ENCODE data around the gene PHLDB1. TPM values are rescaled to one million over a fixed set of nuclear protein-coding genes. Genes with fewer than 3 reads are reported as not detected.

Gene PHLDB1
- total RNA-seq, 1 donor from 2014 or later, result 165 TPM

DNA sequence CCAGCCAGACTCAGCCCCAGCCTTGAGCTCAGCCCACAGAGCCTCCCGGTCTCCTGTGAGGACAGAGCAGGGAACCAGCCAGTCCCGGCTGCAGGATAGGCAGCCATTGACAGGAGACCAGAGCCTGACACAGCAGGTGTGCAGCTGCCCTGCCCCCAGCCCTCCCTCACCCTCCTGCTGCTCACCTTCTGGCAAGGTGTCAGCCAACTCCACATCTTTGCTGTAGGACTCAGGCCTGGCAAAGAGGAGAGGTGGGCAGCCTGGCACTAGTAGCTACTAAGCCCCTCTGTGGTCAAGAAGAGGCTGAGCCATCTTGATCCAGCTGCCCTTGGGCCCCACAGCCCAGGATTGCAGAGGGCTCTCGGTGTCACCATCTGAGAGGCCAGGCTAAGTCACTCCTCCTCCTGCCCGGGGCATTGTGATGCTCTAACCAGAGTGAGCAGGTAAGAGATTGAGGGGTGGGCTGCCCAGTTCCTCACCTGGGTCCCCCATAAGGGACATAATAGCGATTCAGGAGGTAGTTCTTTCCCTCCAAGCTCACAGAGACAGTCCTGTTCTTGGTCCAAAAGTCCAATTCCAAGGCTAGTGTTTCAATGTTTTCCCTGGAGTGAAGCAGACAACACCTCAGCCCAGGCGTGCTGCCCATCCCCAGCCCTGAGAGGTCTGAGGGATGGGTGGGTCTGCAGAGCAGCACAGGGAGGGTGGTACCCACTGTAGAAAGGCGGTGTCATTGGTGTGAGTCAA is 53.4 kb downstream of the PHLDB1 start:
- TF ChIP-seq, protein P1, sequence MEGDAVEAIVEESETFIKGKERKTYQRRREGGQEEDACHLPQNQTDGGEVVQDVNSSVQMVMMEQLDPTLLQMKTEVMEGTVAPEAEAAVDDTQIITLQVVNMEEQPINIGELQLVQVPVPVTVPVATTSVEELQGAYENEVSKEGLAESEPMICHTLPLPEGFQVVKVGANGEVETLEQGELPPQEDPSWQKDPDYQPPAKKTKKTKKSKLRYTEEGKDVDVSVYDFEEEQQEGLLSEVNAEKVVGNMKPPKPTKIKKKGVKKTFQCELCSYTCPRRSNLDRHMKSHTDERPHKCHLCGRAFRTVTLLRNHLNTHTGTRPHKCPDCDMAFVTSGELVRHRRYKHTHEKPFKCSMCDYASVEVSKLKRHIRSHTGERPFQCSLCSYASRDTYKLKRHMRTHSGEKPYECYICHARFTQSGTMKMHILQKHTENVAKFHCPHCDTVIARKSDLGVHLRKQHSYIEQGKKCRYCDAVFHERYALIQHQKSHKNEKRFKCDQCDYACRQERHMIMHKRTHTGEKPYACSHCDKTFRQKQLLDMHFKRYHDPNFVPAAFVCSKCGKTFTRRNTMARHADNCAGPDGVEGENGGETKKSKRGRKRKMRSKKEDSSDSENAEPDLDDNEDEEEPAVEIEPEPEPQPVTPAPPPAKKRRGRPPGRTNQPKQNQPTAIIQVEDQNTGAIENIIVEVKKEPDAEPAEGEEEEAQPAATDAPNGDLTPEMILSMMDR (IDR thresholded peaks at IDR 0.05), result no peak
- Mint-ChIP-seq H3K27ac (ENCODE audit: unreplicated experiment) (no peak overlapping the region), H3K9me3 (ENCODE audit: unreplicated experiment) (no peaks in the 10 kb centered on the region), H3K36me3 (ENCODE audit: unreplicated experiment) (peaks cover 15% of the 10 kb centered on the region), H3K27me3 (ENCODE audit: unreplicated experiment) (no peaks in the 10 kb centered on the region), H3K4me3 (ENCODE audit: unreplicated experiment) (no peak overlapping the region), H3K4me1 (ENCODE audit: unreplicated experiment) (peaks cover 24% of the 10 kb centered on the region)
- DNase-seq (ENCODE audit: extremely low spot score, unreplicated experiment), result no peak

DNA sequence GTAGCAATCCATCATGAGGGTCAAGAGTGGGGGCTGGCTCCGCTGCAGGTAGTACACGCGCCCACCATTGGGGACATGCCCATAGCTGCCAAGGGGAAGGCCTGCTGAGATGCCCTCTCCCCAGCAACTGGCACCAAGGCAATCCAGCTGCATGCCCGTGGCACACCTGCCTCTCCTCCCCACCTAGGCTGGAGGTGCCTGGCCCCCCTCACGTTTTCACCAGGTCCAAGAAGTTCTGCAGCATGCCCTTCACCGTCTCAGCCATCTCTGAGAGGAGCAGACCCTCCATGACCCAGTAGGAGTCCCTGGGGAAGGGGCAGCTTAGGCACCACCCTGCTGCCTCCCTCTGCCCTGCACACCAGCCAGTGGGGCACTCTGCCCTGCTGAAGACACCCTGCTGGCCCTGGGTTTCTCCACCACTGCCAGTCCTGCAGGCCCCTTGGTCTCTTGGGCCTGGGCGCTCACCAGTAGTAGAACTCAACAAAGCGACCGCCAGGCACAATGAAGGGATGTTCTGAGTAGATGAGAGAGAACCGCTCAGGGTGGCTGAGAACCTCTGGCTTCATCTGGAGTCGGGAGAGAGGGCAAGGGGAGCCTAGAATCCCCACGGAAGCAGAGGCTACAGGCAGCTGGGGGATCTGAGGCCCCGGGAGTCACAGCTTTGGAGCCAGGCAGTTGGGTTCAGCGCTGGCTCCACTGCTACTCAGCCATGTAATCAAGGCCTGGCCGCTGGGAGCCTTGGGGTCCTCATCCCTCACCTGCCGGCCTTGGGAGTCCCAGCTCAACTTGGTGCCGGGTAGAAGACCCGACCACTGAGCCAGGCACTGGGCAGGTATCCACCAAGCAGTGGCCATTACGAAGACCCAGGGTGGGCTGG is 54.2 kb downstream of the PHLDB1 start:
- Mint-ChIP-seq H3K36me3 (ENCODE audit: unreplicated experiment) (peaks cover 9% of the 10 kb centered on the region), H3K27me3 (ENCODE audit: unreplicated experiment) (no peaks in the 10 kb centered on the region), H3K27ac (ENCODE audit: unreplicated experiment) (no peak overlapping the region), H3K4me1 (ENCODE audit: unreplicated experiment) (peaks cover 24% of the 10 kb centered on the region), H3K9me3 (ENCODE audit: unreplicated experiment) (no peaks in the 10 kb centered on the region), H3K4me3 (ENCODE audit: unreplicated experiment) (no peak overlapping the region)
- no peak for DNase-seq (ENCODE audit: extremely low spot score, unreplicated experiment)
- TF ChIP-seq, protein P1 (IDR thresholded peaks at IDR 0.05), result no peak

DNA sequence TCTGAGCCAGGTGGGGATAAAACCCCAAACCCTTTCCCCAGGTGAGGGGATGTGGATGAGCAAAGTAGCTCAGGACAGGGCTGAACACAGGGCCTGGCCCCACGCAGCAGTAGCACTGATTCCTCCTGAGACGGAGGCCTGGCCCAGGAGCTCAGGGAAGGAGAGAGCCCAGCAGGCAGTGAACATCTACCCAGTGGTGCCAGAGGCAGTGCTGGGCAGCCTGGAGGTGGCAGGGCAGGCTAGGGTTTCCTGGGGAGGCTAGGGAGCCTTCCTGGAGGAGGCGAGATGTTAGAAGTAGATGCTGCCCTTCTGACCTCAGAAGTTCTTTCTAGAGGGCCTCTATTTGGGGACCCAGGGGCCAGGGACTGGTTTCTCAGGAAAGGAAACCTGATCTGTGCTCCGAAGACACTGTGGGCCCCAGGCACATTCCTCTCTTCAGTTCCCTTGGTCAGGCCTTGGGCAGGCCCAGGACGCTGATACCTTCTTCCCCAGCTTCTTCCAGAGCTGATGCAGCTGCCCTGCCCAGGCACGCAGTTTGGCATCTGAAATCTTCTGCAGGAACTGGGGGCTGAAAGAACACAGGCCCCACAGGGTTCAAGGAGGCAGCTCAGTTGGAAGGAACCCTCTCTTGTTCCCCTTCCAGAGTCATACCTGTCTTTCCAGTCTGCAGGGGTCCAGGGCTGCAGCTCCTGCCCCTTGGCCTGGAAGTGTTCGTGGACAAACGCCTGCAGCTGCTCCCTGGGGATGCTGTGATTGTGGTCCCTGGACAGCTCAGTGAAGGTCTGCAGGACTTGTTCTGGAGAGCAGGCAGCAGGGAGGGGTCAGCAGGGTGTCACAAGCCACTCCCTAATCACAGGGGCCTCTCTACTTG is 55.2 kb downstream of the PHLDB1 start:
- no peak overlapping the region for H3K27ac Mint-ChIP-seq (ENCODE audit: unreplicated experiment)
- no peaks in the 10 kb centered on the region for H3K9me3 Mint-ChIP-seq (ENCODE audit: unreplicated experiment)
- no peak for DNase-seq (ENCODE audit: extremely low spot score, unreplicated experiment)
- TF ChIP-seq, protein P1 (IDR thresholded peaks at IDR 0.05), result no peak
- no peak overlapping the region for H3K4me3 Mint-ChIP-seq (ENCODE audit: unreplicated experiment)
- no peaks in the 10 kb centered on the region for H3K36me3 Mint-ChIP-seq (ENCODE audit: unreplicated experiment)
- H3K4me1 Mint-ChIP-seq (ENCODE audit: unreplicated experiment), result peaks cover 19% of the 10 kb centered on the region
- no peaks in the 10 kb centered on the region for H3K27me3 Mint-ChIP-seq (ENCODE audit: unreplicated experiment)

DNA sequence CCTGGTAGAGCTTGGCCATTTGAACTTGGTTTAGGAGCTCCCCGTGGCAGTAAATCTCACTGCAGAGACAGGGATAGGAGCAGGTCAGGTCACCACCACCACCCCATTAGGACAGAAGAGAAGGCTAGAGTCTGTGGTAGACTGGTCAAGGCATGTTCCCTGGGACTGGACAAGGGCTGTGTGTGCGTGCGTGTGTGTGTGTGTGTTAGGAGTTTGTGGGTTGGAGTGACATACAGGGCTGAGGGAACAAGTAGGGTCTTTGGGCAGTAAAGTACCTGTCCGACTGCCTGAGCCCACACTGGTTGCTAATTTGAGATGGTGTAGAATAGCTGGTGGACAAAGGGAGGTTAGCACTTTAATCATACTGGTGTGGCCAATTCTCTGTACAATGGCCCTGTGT is 56.0 kb downstream of the PHLDB1 start:
- no peak for DNase-seq (ENCODE audit: extremely low spot score, unreplicated experiment)
- TF ChIP-seq, protein P1 (IDR thresholded peaks at IDR 0.05), result no peak
- no peak overlapping the region for H3K4me3 Mint-ChIP-seq (ENCODE audit: unreplicated experiment)
- no peaks in the 10 kb centered on the region for H3K36me3 Mint-ChIP-seq (ENCODE audit: unreplicated experiment)
- H3K9me3 Mint-ChIP-seq (ENCODE audit: unreplicated experiment), result no peaks in the 10 kb centered on the region
- H3K27ac Mint-ChIP-seq (ENCODE audit: unreplicated experiment), result no peak overlapping the region
- peaks cover 16% of the 10 kb centered on the region for H3K4me1 Mint-ChIP-seq (ENCODE audit: unreplicated experiment)
- no peaks in the 10 kb centered on the region for H3K27me3 Mint-ChIP-seq (ENCODE audit: unreplicated experiment)
